ENCODE results near the gene STK24.

STK24 gene

GRCh38 chr13:98451676-98452470 lies 125.0 kb downstream of the STK24 start:
- DNase-seq (ENCODE audit: low read depth in 2 of 2) = no peak

DNA sequence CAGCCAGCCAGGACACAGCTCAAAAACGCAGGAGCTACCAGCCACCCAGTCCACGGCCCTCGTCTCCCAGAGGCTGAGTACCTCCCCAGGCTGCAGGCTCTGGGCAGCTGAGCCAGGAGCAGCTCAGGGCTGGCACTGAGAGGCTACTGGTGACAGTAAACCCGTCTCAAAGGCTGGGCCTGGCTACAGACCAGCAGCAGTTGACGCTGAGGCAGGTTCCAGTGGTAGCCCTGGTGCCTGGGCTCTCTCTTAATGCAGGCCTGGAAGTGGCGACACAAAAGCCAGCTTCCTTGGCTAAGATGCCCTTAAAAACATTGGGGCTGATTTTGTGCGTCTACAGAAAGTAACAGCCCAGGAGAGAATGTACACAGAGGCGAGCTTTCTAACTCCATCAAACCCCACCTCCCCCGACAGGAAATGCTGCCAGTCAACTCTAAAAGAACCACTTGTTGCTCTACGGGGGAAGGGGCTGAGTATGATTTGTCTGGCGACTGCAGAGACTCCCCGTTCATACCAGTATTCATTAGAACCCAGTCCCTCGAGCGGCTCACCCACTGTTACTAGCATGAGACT lies 126.3 kb downstream of the STK24 start:
- no peak for DNase-seq (ENCODE audit: low read depth in 2 of 2)

GRCh38 chr13:98450026-98450425 lies 126.9 kb downstream of the STK24 start:
- DNase-seq (ENCODE audit: low read depth in 2 of 2) = no peak

DNA sequence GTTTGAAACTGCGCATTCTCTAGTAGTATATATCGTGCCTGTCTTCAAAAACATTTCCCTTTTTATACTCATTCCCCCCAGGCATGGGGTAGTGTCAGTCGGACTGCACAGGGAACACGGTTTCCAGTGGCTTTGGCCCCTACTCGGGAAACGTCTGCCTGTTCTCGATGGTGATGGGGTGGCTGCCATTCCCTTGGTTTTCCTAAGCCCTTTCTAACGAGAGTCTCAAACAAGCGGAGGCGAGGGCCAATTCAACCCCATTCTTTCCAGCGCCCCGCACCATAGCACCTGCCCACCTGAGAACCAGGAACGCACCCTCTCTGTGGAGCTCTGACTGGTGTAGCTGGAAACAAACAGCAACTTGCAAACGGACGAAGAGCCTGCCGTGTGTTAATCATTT lies 127.6 kb downstream of the STK24 start:
- DNase-seq (ENCODE audit: low read depth in 2 of 2) = no peak

GRCh38 chr13:98448642-98448928 lies 128.3 kb downstream of the STK24 start:
- no peak for DNase-seq (ENCODE audit: low read depth in 2 of 2)

DNA sequence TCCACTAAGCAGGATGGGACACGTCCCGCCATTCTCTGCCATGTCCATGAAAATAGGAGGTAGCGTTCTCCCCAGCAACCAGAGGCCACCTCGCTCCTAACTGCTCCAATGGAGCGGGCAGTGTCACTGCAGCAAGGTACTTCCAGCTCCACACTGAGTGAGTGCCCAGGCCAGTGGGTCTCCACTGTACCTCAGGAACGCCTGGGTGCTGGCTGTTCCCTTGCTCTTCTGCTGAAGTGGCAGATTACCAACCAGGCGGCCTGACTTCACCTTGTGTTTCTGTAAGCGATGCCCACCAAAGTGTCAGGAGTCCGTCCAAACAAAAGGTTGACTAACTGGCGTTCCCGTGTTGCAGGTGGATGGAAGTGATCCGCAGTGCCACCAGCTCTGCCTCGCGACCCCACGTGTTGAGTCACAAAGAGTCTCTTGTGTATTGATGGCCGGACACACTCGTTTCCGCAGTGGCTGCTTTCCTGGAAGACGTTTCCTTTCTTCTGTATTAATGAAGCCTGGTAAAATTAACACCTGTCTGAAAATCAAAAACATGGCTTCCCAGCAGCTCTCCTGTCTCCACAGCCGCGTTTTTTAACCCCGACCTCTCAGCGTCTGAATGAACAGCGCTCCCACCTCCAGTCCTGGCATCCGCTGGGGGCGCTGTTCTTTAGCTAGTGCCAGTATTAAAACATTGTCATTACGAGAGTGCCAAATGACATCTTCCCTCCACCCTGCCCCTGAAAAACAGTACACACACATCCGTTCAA lies 128.8 kb downstream of the STK24 start:
- DNase-seq (ENCODE audit: low read depth in 2 of 2) = no peak

DNA sequence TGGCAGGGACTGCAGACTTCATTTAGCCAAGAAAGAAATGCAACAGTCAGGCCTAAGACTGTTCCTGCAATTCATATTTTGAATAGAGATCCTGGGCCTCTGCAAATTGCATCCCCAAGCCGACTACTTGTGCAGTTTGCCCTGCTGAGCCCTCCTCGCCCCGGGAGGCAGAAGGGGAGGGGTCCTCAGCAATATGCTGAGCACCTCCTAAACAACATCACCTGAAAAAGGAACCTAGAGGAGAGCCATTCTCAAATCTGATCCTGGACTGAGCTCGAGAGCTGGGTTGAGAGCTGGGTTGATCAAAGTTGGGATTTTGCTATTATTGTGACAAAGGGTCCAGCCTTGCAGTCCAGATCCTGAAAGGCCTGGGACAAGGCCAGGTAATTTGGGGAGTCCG lies 129.8 kb downstream of the STK24 start:
- DNase-seq (ENCODE audit: low read depth in 2 of 2) = no peak

DNA sequence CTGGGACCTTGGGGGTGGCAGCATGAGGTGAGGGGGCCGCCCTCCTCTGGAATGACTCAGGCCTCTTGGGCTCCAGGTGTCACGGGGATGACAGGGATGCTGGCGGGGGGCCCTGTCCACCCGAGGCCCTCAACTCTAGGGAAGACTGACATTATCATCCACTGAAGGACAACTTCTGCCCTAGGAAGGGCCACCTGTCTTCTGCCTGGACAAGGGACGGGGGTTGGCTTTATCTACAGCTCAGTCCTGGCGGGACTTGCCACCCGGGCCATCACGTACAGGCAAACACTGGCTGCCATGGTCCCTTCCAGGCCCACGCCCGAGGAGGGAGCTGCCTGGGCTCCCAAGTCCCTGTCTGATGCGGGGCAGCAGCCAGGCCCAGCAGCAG lies 130.7 kb downstream of the STK24 start:
- DNase-seq (ENCODE audit: low read depth in 2 of 2) = no peak

DNA sequence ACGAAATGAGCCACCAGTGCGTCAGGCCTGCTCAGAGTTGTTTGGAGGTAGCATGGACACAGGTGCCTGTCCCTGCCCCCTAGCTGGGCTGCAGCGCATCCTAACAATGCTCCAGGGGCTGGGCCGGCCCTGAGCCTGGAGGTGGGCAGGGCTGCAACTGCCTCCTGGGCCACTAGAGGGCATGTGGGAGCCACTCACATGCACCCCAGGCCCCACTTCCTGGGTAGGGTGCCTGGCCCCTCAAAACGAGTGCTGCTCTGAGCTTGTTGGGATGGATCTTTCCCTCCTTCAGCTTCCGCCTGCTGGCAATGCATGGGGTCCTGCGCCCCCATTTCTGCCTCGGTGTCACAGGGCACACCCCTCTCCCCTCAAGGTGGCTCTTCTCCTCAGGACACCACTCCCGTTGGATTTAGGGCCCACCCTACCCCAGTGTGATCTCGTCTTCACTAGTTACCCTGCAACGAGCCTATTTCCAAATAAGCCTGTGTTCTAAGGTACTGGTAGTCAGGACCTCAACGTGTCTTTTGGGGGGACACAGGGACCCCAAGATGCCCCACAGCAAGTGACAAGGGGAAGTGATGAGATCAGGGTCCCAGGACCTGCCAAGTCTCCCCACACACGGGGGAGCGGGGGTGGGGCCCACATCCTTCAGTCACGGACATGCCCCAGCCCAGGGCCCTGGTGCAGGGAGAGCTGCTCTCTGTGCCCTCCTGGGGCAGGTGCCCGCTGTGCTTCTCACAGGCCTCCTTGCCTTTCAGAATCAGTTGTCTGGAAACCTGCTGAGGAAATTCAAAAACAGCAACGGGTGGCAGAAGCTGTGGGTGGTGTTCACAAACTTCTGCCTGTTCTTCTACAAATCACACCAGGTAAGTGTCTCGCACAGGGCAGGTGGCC lies 131.3 kb downstream of the STK24 start:
- DNase-seq (ENCODE audit: low read depth in 2 of 2) = peak; percentile 48 to 65

DNA sequence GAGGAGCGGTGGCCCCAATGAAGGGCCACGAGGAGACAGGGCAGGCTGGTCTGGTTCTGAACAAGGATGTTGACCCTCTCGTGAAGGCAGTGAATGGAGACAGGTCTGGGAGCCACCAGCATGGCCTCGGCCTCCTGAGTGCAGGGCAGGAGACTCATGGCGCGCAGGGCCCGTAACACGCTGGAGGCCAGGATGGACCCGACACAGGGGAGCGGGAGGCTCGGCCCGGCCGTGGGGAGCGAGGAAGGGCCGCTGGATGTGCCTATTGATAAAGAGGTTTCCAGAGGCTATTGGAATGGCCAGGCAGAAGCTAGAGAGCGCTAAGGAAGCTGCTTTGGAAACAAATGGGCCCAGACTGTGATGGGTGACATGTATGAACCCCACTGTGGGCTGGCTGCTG lies 132.5 kb downstream of the STK24 start:
- no peak for DNase-seq (ENCODE audit: low read depth in 2 of 2)

- DNase-seq (ENCODE audit: low read depth in 2 of 2) = no peak
Observed at GRCh38 chr13:98443800-98444325, 133.0 kb downstream of the STK24 start.

DNA sequence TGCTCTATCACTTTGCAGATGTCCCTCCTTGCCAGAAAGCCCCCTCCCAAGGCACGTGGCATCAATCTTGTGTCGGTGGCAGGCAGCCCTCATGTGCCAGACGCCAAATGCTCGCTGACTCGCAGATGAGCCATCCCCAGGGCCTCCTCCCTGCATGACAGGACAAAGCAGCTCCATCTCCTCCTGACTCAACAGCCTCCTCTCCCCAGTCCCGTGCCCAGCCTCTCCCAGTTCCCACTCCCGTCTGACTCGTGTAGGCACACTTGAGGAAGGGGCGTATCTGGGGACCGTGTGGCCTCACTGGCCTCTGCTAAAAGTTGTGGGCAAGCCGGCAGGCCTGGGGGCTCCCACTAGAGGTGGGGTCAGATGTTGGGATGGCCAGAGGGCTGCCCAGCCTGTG lies 133.6 kb downstream of the STK24 start:
- DNase-seq (ENCODE audit: low read depth in 2 of 2) = no peak

DNA sequence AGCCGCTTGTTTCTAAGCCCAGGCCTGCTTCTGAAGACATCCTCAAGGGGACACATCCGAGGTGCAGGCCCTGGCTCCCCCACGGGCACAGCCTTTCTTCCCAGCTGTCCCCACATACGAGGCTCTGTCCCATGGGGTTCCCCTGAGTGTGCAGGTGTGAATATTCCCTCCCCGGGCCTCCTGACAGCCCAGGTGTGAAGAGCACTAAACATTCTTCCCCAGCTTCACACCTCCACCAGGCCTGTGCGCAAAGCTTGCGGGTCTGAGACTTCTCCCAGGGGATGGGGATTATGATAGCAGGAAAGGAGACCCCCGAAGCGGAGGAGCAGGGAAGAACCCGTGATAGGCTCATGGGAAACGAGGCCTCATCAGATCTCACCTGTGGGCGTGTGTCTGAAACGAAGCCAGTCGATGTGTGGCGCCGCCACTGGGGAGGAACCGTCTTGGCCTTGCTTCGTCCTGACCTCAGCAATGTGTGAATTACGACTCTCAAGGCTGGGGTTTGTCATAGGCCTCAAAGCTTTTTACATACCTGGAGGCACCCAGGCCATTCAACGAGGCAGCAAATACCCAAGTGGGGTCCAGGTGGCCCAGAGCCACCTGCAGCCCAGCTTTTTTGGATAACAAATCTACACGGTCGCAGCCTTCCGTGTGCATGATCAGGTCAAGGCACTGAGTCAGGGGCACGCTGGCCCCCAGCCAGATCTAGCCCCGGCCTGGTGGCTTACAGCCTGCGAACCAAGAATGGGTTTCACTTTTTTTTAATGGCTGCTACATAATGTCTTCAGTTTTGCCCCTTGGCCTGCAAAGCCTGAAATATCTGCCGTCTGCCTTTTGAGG lies 134.3 kb downstream of the STK24 start:
- no peak for DNase-seq (ENCODE audit: low read depth in 2 of 2)

DNA sequence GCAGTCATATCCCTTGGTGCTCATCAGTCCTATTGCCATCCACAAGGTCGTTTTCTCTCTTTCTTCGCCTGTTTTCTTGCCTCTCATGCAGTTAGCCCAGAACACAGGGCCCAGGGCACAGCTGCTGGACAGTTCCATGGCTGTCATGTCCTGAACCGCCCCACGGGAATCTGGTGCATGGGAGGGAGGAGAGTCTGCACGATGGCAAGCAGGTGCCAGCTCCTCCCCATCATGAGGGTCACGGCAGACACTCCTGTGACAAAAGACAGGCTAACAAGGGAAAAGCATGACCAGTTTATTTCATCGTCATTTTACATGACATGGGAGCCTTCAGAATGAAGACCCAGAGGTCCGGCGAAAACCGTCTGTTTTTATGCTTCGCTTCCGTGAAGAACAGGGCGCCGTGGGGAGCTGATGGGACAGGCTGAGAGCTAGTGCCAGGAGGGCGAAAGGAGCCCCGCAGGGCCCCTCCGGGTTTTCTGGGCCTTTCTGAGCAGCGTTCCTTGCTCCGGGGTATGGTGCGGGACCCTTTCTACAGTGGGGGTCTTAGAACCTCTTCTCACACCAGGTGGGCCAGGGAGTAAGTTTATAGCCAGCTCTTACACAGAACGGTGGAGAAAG lies 135.7 kb downstream of the STK24 start:
- DNase-seq (ENCODE audit: low read depth in 2 of 2) = no peak

DNA sequence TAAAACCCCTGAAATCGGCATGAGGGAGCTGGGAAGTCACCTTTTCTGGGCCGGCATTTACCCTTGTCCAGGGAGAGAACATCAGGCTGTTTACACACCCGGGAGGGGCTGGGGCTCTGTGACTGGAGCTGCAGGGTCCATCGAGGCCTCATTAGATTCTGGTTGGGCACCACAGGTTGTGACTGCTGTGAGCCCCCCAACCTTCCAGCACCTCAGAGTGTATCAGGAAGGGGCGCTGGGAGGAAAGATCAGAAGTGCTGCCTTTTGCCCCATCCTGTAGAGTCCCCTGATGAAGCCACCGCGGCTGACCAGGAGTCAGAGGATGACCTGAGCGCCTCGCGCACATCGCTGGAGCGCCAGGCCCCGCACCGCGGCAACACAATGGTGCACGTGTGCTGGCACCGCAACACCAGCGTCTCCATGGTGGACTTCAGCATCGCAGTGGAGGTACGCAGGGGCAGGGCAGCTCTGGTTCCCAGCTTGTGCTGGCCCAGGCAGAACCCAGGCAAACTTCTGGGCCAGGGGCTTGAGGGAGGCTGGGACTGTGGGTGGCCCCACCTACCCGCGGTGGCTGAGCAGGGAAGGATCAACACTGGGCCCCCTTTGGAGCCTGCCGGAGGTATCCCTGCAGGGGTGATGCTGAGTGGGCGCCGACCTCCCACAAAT lies 136.4 kb downstream of the STK24 start:
- DNase-seq (ENCODE audit: low read depth in 2 of 2) = no peak

GRCh38 chr13:98439896-98440295 lies 137.0 kb downstream of the STK24 start:
- DNase-seq (ENCODE audit: low read depth in 2 of 2) = no peak

GRCh38 chr13:98439126-98439828 lies 137.6 kb downstream of the STK24 start:
- no peak for DNase-seq (ENCODE audit: low read depth in 2 of 2)

- DNase-seq (ENCODE audit: low read depth in 2 of 2) = no peak
Observed at GRCh38 chr13:98438246-98439125, 138.4 kb downstream of the STK24 start.

Data from stimulated activated CD4-positive, alpha-beta T cell treated with anti-CD3 and anti-CD28 coated beads, Interleukin-1b, Interleukin-23, amount 100 ng/mL, for 1 hour (primary cell).